NCI-H146 treated with DMSO at 0.1 percent for 48 hours (cell line): ENCODE results near the gene SH3D19.

Experiments
- DNase-seq: peaks from one replicate; lab custom pipeline; 2025; ENCODE audit not compliant: unreplicated experiment; lab: John Stamatoyannopoulos, UW

The SH3D19 gene, protein sequence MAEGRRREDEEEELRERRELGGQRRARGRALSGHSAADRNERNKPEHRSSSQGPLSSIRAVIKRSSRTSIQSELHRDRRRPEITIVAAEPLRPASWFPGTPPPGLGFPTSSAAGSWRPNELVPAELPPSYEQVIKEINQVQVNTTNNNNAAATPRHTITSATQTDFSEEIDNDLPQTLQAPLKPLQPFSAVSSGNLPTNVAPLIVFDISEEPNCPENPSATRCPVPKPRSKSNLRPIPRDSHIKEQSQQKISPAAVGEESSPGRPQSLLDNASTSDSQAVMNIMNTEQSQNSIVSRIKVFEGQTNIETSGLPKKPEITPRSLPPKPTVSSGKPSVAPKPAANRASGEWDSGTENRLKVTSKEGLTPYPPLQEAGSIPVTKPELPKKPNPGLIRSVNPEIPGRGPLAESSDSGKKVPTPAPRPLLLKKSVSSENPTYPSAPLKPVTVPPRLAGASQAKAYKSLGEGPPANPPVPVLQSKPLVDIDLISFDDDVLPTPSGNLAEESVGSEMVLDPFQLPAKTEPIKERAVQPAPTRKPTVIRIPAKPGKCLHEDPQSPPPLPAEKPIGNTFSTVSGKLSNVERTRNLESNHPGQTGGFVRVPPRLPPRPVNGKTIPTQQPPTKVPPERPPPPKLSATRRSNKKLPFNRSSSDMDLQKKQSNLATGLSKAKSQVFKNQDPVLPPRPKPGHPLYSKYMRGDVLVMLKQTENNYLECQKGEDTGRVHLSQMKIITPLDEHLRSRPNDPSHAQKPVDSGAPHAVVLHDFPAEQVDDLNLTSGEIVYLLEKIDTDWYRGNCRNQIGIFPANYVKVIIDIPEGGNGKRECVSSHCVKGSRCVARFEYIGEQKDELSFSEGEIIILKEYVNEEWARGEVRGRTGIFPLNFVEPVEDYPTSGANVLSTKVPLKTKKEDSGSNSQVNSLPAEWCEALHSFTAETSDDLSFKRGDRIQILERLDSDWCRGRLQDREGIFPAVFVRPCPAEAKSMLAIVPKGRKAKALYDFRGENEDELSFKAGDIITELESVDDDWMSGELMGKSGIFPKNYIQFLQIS

DNA sequence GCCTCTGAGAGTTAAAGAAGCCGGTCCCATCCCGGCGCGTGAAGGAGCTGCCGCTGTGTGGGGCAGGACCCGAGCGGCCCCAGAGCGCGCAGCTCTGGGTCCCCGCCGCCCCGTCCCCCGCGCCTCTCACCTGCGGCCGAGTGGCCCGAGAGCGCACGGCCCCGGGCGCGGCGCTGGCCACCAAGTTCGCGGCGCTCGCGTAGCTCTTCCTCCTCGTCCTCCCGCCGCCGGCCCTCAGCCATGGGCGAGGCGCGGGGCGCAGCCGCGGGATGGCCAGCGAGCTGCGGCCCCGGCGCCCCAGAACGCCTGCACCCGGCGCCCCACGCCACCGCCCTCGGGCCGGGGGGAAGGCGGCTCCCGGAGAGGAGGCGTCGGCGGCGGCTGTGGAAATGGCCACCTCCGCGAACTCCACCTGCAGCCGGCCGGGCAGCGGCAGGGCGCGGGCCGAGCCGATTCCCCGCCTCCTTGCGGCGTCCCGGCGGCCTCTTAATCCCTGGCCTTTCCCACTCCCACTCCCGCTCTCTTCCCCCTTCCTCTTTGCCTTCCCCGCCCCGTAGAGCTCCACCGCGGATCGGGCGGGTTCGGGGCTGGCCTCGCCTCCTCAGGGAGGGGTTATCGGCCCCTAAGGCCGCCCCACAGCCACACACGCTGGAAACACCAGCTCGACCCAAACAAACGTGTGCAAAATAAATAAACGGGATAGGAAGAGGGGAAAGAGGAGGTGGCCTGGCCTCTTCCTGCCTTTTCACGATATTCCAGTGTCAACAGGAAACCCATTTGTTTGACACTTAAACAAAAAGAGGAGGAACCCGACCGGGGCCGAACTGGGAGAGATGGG lies at the start of gene SH3D19:
TSS of gene SH3D19 (minus strand) at position 495 of the 838 bp plus-strand sequence. CDS start at position 242, 253 bp downstream.
- no peak for DNase-seq

DNA sequence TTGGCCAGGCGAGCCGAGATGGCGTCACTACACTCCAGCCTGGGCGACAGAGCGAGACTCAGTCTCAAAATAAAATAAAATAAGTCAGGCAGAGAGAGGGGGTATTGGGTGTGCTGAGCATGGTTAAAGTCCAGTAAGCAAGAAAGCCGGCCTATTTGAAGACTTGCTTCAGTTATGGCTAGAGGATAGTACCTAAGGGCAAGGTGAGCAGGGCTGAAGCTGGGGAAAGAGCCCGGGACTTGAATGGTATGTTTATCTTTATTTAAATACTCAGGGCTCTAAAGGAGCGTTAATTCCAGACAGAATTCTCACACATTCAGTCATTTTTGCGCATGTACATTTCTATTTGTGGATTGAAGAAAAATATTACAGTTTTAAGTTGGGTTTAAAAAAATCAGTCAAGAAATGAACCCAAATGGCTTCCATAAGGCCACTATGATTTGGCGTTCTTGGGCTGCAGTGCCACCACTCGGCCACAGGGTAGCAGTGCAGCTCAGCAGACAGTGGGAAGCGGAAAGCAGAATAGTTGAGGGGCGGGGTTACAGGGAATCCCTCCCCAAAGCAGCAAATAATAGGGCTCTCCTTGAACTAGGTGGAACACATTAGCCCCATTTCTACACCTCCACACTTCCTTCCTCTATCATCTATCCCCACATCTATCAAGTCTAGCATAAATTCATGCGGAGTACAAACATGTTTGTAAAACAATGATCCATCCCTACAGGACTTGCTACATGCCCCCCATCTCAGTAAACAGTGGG lies 37.2 kb upstream of the SH3D19 start:
- no peak for DNase-seq

DNA sequence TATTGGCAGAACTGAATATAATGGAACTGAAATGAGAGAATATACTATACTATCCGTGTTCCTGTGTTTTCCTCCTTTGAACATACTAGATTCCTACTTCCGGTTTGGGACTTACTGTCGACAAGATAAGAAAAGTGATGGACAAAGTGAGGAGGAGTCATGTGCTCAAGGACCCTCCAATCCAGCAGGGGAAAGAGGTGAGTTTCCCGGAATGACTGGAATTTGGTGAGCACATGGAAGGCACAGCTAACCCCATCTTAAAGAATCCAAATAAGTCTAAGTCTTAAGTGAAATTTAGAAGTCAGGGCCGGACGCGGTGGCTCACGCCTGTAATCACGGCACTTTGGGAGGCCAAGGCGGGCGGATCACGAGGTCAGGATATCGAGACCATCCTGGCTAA lies 36.6 kb upstream of the SH3D19 start:
- no peak for DNase-seq

DNA sequence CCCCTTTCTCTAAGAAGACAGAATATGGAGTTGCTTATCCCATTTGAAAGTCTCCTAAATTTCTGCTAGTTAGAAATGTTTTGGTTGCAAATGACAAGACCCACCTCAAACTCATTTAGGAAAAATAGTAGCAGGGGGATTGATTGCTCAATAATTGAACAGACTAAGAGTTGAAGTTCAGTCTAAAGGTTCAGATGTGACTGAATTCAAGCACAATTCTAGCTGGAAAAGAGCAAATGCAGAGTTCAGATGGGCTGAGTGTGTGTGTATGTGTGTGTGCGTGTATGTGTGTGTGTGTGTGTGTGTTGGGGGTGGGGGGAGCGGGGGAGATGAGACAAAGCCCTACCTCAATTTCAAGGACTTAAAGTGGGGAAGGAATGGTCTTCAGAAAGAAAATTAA lies 35.7 kb upstream of the SH3D19 start:
- no peak for DNase-seq

DNA sequence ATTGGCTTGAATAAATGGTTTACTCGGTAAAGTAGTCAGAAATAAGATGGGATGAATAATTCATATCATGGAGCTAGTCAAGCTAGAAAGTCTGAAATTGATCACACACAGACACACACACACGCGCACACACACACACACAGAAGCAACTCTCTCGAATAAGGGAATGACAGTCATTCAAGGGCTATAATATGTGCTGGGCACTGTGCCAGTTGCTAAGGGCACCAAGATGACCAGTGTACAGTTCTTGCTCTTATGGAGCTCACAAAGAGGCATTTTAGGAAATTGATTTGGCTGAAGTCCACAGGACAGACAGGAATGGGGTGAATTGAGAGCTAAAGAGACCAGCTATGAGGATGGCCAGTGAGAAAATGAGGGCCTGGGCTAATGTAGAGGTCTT lies 34.2 kb upstream of the SH3D19 start:
- no peak for DNase-seq

DNA sequence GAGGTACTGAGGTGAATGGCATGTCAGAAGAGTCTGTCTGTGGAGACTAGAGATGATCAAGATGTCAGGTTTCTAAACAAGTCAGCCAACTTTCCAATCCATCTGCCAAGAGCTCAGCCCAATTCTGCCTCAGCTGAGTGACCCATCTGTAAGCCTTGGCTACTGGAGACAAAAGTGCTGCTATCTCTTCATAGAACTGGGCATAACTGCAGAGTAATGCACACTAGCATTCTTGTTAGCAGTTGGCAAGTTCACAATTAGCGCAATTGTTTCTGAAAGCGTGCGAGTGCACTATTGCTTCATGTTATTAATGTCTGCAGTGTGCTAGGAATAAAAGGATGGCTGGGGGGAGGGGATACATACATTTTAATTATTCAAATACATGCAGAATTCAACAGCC lies 32.9 kb upstream of the SH3D19 start:
- DNase-seq, result no peak

DNA sequence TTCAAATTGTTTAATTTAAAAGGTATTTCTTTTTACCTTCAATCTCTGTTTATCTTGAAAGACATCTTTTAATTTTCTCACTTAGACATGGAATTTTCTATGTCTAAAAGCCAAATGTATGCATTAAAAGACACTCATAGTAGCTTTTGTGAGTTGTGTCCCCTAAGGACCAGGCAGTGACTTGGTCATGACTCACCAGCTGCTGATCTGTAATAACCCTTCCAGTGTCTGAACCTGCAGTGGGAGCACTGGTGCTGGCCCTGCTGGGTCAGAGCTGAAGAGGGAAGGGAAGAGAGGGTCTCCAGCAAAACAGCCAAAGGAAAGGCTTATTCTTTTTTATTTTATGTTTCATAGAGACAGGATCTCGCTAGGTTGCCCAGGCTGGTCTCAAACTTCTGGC lies 31.1 kb upstream of the SH3D19 start:
- DNase-seq, result no peak

DNA sequence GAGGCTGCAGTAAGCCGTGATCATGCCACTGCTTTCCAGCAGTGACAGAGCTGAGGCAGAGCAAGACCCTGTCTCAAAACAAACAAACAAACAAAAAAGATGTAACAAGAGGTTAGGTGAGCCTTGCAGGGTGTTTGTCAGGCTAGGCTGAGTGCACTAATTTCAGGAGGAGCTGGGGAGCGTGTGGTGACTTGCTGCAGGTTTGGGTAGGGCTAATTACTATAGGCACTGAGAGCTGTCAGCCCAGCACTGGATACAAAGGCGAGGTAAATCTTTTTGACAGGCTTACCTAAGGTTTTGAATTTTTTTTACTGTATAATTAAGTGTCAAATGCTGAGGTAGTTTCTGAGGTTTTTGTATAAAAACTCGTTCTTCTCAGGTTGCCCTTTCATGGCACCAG lies 29.8 kb upstream of the SH3D19 start:
- DNase-seq, result no peak

DNA sequence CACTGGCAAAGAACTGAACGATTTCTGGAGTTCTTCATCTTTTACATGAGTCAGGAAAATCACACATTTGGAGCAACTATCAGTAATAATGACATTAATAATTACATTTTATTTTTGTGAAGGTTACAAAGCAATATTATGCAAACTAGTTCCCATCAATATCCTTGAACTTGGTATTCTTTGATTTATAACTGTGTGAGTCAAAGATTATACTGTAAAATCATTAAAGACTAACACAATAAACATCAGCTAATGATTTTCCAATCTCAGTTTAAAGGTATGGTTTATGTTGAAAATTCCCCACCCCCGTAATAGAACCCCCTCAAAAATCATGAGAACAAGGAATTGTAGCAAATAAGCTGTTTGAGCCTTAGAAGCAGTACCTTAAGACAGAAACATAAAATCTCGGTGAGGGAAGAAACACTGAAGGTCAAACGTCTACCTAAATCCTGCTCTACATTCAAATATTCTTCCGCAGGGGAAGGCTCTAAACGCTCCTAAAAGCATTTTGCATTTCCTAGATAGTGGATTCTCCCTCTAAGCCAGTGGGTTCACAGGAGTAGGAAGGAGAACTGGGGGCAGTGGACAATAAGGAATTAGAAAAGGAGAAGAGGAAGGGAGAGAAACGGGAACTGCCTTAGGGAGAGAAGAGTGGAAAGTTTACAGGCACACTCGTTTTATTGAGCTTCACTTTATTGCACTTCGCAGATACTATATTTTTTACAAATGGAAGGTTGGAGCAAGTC lies 22.3 kb upstream of the SH3D19 start:
- no peak for DNase-seq

DNA sequence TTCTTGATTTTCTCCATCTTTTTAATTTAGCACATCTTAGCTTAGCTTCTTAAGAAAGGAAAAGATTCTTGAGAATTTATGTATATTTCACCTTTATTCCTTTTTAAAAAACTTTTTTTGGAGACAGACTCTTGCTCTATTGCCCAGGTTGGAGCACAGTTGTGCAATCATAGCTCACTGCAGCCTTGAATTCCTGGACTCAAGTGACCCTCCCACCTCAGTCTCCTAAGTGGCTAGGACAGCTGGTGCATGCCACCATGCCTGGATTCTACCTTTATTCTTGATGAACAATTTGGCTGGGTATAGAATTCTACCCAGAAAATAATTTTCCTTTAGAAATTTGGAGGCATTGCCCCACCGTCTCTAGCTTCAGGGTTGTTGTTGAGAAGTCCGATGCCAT lies 19.5 kb upstream of the SH3D19 start:
- no peak for DNase-seq

DNA sequence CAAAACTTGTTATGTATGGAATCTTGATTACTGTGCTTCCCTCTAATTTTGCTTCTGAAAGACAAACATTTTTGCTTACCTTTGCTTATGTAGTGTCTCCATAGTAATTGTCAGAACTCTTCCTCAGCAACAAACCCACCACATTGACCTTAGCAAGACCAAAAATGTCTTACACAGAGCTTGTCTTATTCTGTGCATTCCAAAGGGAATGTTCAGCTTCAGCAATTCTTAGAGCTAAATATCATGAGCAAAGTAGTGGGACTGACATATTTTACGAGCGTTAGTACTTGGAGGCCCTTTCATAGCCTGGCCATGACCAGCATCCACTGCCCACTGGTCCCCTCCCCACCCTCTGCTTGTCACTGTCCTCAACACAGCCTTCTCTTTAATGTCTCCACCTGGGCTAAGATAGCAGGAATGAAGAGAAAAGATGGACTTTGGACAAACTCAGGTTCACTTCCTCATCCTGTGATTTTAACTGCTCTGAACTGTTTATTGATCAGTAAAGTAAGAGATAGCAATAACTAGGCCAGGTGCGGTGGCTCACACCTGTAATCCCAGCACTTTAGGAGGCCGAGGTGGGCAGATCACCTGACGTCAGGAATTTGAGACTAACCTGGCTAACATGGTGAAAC lies 15.5 kb upstream of the SH3D19 start:
- DNase-seq, result no peak

DNA sequence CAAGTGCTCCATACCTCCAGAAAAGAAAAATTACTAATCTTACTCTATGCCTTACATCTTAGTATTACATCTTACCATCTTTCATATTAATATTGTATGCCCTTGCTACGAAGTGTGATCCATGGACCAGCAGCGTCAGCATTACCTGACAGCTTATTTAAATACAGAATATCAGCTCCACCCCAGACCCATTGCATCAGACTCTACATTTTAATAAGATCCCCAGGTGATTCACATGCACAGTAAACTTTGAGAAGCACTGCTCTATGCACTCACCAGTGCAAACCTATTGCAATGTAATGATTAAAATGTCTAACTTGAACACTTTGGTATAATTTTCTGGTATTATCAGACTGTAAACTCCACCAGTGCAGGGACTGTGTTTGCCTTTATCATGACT lies 14.1 kb upstream of the SH3D19 start:
- no peak for DNase-seq

DNA sequence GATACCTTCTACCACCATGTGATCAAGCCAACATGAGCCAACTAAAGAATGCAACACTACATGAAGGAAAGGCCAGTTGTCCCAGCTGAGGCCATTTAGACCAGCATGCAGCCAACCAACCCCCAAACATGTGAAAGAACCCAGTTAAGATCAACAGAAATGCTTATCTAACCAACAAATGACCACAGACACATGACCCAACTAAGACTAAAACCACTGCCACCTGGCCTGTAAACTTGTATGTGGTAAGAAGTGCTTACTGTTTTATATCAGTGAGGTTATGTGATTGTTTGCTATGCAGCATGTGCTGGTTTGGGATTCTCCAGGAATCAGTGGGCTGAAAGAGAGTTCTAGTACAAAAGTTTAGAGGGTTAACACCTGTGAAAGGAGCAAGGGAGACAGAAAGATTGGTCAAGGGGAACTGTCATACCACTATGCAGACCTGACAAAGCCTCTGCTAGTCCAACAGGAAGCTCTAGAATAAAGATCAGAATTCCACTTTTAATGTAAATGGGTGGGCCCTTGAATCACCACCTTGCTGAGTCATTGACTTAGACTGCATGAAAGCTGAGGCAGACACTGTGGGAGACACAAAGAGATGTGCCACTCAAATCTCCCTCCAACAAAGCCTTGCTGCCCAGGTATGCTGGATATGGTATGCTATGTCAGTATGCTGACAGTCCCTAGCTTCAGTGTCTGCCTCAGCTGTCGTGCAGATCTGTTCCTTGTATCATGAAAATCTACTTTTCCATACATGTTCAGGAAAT lies 6.1 kb upstream of the SH3D19 start:
- DNase-seq, result no peak

DNA sequence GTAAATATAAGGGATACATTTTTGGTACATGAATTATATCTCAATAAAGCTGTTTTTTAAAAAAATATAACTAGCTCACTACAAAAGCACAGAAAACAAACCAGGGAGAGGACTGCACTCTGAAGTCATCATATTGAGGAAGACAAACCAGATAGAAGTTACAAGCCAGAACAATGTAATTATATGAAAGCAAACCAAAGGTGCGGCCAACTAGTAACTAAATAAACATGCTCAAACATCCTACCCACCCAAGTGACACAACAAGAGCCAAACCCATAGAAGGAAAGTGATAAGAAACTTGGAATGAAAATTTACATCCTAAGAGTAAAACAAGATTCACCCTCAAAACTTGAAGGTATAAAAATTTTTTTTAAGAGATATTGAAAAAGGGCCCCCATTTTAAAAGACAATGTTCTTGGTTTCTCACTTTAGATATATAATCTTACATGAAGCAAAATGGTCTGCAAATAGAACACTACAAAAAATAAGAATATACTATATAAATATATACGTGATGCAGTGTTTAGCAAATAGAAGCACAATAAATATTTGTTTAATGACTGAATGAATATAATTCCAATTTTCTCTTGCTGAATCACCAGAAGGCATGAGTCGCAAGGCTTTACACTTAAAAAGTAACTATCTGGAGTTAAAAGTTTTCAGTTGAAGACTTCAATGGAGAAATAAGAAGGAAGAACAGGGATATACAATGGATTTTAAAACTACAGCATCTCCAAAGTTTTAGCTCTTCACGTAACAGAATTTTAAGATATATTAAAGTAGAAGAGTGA lies 4.0 kb upstream of the SH3D19 start:
- no peak for DNase-seq

DNA sequence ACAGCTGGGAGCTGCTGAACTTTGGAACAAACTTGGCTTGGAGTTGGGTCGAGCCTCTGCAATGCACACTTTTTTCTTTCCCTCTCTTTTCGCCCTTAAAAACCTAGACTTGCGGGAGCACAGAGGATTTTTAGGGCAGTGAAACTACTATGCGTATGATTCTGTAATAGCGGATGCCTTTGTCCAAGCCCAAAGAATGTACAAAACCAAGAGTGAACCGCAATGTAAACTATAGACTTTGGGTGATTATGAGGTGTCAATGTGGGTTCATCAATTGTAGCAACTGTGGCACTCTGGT lies 493 bp upstream of the SH3D19 start:
- DNase-seq, result no peak

DNA sequence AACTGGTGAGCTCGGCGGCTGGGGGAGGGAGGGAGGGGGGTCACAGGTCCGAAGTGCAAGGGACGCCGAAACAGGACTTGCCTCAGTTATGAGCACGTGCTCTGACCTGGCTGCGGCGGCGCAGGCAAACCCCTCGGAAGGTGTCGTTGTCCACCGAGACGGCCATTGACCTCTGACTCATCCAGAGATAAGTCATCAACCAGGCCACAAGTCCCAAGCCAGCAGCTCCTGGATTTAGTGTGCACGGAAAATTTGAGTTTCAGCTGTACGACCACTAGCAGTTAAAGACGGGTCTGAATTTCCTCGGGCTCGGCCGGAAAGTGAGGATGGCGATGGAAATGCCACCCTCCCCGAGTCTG lies 674 bp downstream of the SH3D19 start:
- no peak for DNase-seq

DNA sequence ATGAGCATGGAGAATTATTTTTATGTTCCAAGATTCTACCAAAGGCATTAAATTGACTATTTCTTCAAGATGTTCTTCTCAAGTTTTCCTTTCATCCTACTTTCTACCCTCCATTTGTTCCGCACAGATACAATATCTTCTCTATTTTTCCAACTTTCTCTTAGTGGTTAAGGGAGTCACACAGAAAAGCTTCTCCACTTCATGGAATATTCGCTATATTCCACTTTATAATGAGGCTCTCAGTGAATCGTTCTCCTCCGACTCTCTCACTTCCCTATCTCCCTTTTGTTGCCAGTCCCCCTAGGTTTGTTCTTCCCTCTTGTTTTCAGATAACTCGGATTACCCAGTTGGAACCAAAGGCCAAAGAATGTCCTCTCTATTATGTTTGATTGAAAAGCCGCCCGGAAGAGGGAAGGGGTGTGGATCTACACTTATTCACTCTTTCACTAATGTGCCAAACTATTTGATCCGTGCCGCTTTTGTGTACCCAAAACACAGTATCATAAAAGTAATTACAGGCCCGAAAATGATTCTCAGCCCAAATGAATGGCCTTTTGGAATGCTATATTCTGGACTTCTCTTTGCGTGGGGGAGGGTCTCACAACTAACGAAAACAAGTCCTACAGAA lies 1.2 kb downstream of the SH3D19 start:
- no peak for DNase-seq
